ENCODE results near the gene NRXN3.

The NRXN3 gene

GRCh38 chr14:79354336-79354735, 1184.2 kb downstream of the NRXN3 start:
- TF ChIP-seq EZH2phosphoT487 (conservative IDR thresholded peaks at IDR 0.05; ENCODE audit: low read length) (no peak), CTCF (IDR thresholded peaks at IDR 0.05; ENCODE audit: insufficient read depth, low read length, poor library complexity, severe bottlenecking) (no peak)
- Histone ChIP-seq H3K4me2 (ENCODE audit: low read depth, low read length, poor library complexity, severe bottlenecking) (no peak overlapping the region), H3K9me3 (ENCODE audit: insufficient read depth, low read length) (no peaks in the 10 kb centered on the region)

GRCh38 chr14:79356040-79356439, 1185.9 kb downstream of the NRXN3 start:
- Histone ChIP-seq H3K9me2 (replicated peaks; ENCODE audit: insufficient read depth, low read length) (no peaks in the 10 kb centered on the region), H3K27me3 (ENCODE audit: low read length) (no peaks in the 10 kb centered on the region), H3K4me3 (ENCODE audit: insufficient read depth, low read length, poor library complexity, severe bottlenecking) (no peak overlapping the region), H4K20me1 (ENCODE audit: low read depth, low read length) (no peaks in the 10 kb centered on the region), H3F3A (ENCODE audit: insufficient read depth) (no peaks in the 10 kb centered on the region), H3K36me3 (ENCODE audit: low read length) (no peaks in the 10 kb centered on the region), H3K4me2 (ENCODE audit: low read depth, low read length, poor library complexity, severe bottlenecking) (no peak overlapping the region), H2AFZ (ENCODE audit: low read depth, low read length, severe bottlenecking) (no peak overlapping the region), H3K79me2 (ENCODE audit: insufficient read depth, low read length) (no peaks in the 10 kb centered on the region), H3K9me3 (ENCODE audit: insufficient read depth, low read length) (no peaks in the 10 kb centered on the region), H3K27ac (ENCODE audit: low read depth, low read length) (no peak overlapping the region), H3K9ac (ENCODE audit: low read length) (no peak overlapping the region)
- TF ChIP-seq EZH2phosphoT487 (conservative IDR thresholded peaks at IDR 0.05; ENCODE audit: low read length) = no peak
- TF ChIP-seq CTCF (IDR thresholded peaks at IDR 0.05; ENCODE audit: insufficient read depth, low read length, poor library complexity, severe bottlenecking) = no peak

More at GRCh38 chr14:79354336-79354735, 1184.2 kb downstream of the NRXN3 start:
- no peaks in the 10 kb centered on the region for H3K79me2 ChIP-seq (ENCODE audit: insufficient read depth, low read length)
- H3K9ac ChIP-seq (ENCODE audit: low read length) = no peak overlapping the region
- H3K27ac ChIP-seq (ENCODE audit: low read depth, low read length) = no peak overlapping the region
- no peak overlapping the region for H3K4me3 ChIP-seq (ENCODE audit: insufficient read depth, low read length, poor library complexity, severe bottlenecking)
- H3K36me3 ChIP-seq (ENCODE audit: low read length) = no peaks in the 10 kb centered on the region
- no peak overlapping the region for H2AFZ ChIP-seq (ENCODE audit: low read depth, low read length, severe bottlenecking)
- no peaks in the 10 kb centered on the region for H3F3A ChIP-seq (ENCODE audit: insufficient read depth)
- H4K20me1 ChIP-seq (ENCODE audit: low read depth, low read length) = no peaks in the 10 kb centered on the region
- H3K27me3 ChIP-seq (ENCODE audit: low read length) = no peaks in the 10 kb centered on the region
- H3K9me2 ChIP-seq (replicated peaks; ENCODE audit: insufficient read depth, low read length) = no peaks in the 10 kb centered on the region

- no peaks in the 10 kb centered on the region for H3K9me2 ChIP-seq (replicated peaks; ENCODE audit: insufficient read depth, low read length)
- H2AFZ ChIP-seq (ENCODE audit: low read depth, low read length, severe bottlenecking) = no peak overlapping the region
- H3K9ac ChIP-seq (ENCODE audit: low read length) = no peak overlapping the region
- no peaks in the 10 kb centered on the region for H4K20me1 ChIP-seq (ENCODE audit: low read depth, low read length)
- no peak overlapping the region for H3K27ac ChIP-seq (ENCODE audit: low read depth, low read length)
- no peaks in the 10 kb centered on the region for H3K9me3 ChIP-seq (ENCODE audit: insufficient read depth, low read length)
- no peaks in the 10 kb centered on the region for H3K27me3 ChIP-seq (ENCODE audit: low read length)
- no peak overlapping the region for H3K4me2 ChIP-seq (ENCODE audit: low read depth, low read length, poor library complexity, severe bottlenecking)
- no peak overlapping the region for H3K4me3 ChIP-seq (ENCODE audit: insufficient read depth, low read length, poor library complexity, severe bottlenecking)
- TF ChIP-seq CTCF (IDR thresholded peaks at IDR 0.05; ENCODE audit: insufficient read depth, low read length, poor library complexity, severe bottlenecking) = no peak
- TF ChIP-seq EZH2phosphoT487 (conservative IDR thresholded peaks at IDR 0.05; ENCODE audit: low read length) = no peak
- H3K79me2 ChIP-seq (ENCODE audit: insufficient read depth, low read length) = no peaks in the 10 kb centered on the region
- H3F3A ChIP-seq (ENCODE audit: insufficient read depth) = no peaks in the 10 kb centered on the region
- H3K36me3 ChIP-seq (ENCODE audit: low read length) = no peaks in the 10 kb centered on the region
Observed at GRCh38 chr14:79357307-79357706, 1187.1 kb downstream of the NRXN3 start.
